Endothelial cell (in vitro differentiated cells): ENCODE data around the gene SH3PXD2A. TPM values are rescaled to one million over a fixed set of nuclear protein-coding genes. Genes with fewer than 3 reads are reported as not detected.
A peak's percentile ranks its signal among the peaks of the same experiment; 100 is the strongest.

Source experiments
- DNase-seq: peaks from one replicate; pipeline ENCODE4 v3.0.0; 2021; ENCODE audit warnings: low spot score
- H3K27ac Mint-ChIP-seq: one replicate; pipeline ENCODE4 v1.8.0; 2021; ENCODE audit warnings: mixed read lengths, inconsistent platforms; ENCODE audit not compliant: unreplicated experiment
- H3K27me3 Mint-ChIP-seq: one replicate; pipeline ENCODE4 v1.8.0; 2021; ENCODE audit warnings: mild to moderate bottlenecking, moderate library complexity, mixed read lengths, inconsistent platforms; ENCODE audit not compliant: unreplicated experiment
- H3K36me3 Mint-ChIP-seq: one replicate; pipeline ENCODE4 v1.8.0; 2021; ENCODE audit warnings: mild to moderate bottlenecking, low read depth, mixed read lengths, inconsistent platforms; ENCODE audit not compliant: unreplicated experiment
- H3K4me1 Mint-ChIP-seq: one replicate; pipeline ENCODE4 v1.8.0; 2021; ENCODE audit warnings: mild to moderate bottlenecking, mixed read lengths, inconsistent platforms; ENCODE audit not compliant: unreplicated experiment
- H3K4me3 Mint-ChIP-seq: one replicate; pipeline ENCODE4 v1.8.0; 2021; ENCODE audit warnings: mild to moderate bottlenecking, mixed read lengths, inconsistent platforms; ENCODE audit not compliant: unreplicated experiment
- H3K9me3 Mint-ChIP-seq: one replicate; pipeline ENCODE4 v1.8.0; 2021; ENCODE audit warnings: mixed read lengths, inconsistent platforms; ENCODE audit not compliant: unreplicated experiment
- CTCF ChIP-seq: fragments of 200-600 bp; sonication (generic); IDR thresholded peaks from one replicate; pipeline ENCODE4 v1.5.0; 2021; ENCODE audit warnings: antibody characterized with exemption; ENCODE audit not compliant: unreplicated experiment
- total RNA-seq: library from RNA; stranded (reverse); fragmentation: NEBNext Ultra II Directional; extraction: Animal tissue kit (Norgen Biotek cat#: 25700); gene quantifications from one replicate; pipeline ENCODE4 v1.2.1, GENCODE V29; 2021; ENCODE audit not compliant: unreplicated experiment

Gene SH3PXD2A
- total RNA-seq, 1 donor from 2014 or later: 59.9 TPM

DNA sequence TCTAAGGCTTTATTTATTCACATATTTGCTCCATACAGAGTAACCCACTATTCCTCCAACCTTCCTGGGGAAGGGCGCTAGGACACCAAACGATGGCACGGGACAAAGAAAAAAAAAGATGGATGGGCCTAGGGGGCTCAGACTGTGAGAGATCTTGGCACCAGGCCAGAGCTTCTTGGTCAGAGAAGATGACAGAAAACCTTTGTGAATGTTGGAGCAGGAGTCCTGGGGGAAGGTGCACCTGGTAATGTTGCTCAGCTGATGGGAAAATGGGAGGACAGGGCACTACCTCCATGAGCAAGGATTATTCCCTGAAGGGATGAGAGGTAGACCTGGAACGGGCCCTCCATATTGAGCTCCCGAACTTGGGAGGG, 1.4 kb upstream of the SH3PXD2A start:
- H3K27ac Mint-ChIP-seq: peak overlapping the region; percentile 21
- peaks cover 19% of the 10 kb centered on the region for H3K27me3 Mint-ChIP-seq
- H3K36me3 Mint-ChIP-seq: peaks cover 8% of the 10 kb centered on the region
- no peak for DNase-seq
- no peak for TF ChIP-seq CTCF
- peaks cover 40% of the 10 kb centered on the region for H3K4me1 Mint-ChIP-seq
- peak overlapping the region; percentile 52 for H3K4me3 Mint-ChIP-seq
- no peaks in the 10 kb centered on the region for H3K9me3 Mint-ChIP-seq

DNA sequence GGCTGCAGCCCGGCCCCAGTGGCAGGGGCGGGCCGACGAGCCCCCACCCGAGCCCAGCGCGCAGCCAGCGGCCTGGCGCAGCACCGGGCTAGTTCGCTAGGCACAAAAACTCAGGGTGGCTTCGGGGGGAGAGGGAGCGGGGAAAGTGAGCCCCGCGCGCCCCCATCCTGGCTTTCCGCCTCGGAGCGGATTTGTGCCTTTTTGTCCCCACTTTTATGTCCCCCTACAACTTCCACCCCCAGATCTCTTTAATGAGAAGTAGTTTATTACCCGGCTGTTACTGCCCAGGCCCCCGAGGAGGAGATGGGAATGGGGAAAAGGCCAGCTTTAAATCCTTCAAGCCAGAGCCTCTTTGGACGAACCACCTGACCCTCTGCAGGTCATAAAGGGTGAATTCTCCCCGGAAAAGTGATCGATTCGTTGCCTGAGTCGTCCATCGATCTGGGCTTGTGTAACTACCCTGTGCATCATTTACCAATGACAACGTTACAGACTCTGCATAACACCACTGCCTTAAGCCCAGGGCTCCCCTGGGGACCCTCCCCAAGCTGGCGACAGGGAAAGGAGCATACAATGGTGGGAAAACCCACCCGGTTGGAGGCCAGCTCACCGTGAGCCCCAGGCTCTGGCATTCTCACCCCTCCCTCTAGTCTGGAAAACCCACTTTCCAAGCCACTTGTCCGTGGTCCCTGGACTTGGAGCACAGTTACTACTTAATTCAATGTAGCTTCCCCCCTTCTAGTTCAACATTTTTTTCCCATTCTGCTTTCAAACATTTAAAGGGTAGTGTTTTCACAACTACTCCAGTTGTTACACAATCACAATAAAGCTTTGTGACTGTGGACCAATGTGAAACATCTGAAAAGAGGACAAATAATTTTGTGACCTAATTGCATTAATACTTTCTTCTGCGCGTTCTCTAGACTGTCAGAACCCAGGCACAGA, 748 bp upstream of the SH3PXD2A start:
- Mint-ChIP-seq H3K36me3 (peaks cover 8% of the 10 kb centered on the region), H3K4me3 (peak overlapping the region; percentile 92), H3K9me3 (no peaks in the 10 kb centered on the region), H3K4me1 (peaks cover 47% of the 10 kb centered on the region), H3K27ac (peak overlapping the region; percentile 66), H3K27me3 (peaks cover 19% of the 10 kb centered on the region)
- TF ChIP-seq CTCF: no peak
- no peak for DNase-seq

DNA sequence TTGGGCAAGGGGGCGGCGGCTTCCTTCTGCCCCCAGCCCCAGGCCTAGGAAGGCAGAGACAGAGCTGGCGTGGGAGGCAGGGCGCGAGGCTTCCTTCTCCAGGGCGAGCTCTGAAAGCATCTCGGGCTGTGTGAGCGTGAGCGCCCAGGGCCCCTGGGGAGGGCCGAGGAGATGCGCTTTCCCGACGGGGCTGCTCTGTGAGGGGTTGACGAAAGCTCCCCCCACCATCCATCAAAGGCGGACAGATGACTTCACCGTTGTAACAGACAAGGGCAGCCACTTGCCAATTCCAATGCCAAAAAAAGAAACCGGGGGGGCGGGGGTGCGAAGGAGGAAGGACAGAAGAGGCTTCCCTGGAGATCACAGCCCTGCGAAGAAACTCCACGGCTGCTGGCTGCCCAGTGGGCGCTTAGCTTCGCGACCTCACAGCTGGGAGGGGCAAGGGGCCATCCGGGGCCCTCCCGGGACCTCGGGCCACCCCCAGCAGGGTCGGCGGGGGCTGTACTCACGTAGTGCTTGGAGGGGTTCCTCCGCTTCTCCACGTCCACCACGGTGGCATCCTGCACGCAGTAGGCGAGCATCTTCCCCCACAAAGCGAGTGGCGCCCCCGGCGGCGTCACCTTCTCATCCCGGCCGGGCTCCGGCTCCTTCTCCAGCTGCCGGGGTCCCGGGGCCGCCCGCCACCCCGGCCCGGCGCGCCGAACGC, 537 bp downstream of the SH3PXD2A start:
- Mint-ChIP-seq H3K4me3 (peak overlapping the region; percentile 98), H3K27ac (peak overlapping the region; percentile 81), H3K36me3 (peaks cover 14% of the 10 kb centered on the region), H3K4me1 (peaks cover 58% of the 10 kb centered on the region), H3K9me3 (no peaks in the 10 kb centered on the region), H3K27me3 (peaks cover 19% of the 10 kb centered on the region)
- peak; percentile 47 for DNase-seq
- no peak for TF ChIP-seq CTCF

- Mint-ChIP-seq H3K27me3 (peaks cover 16% of the 10 kb centered on the region), H3K36me3 (peaks cover 14% of the 10 kb centered on the region), H3K9me3 (no peaks in the 10 kb centered on the region), H3K27ac (peak overlapping the region; percentile 81), H3K4me3 (peak overlapping the region; percentile 98), H3K4me1 (peaks cover 61% of the 10 kb centered on the region)
- DNase-seq: peak; percentile 33
- no peak for TF ChIP-seq CTCF
These were observed 1.1 kb downstream of the SH3PXD2A start for GRCh38 chr10:103854265-103854685.
